HG03139 (cell line): ENCODE data around the gene DPEP2.
"Not testable (repeated sequence)": the region's sequence is repeated elsewhere in the genome, so short reads cannot be mapped to it uniquely, and the experiment has no call there.

Source experiments
- ATAC-seq: cut with Tn5 transposase; IDR thresholded peaks from one replicate; pipeline ENCODE4 v1.9.1; 2021; ENCODE audit not compliant: unreplicated experiment

Gene DPEP2

GRCh38 chr16:68005786-68006286, 6.6 kb upstream of the DPEP2 start:
- ATAC-seq = no peak

DNA sequence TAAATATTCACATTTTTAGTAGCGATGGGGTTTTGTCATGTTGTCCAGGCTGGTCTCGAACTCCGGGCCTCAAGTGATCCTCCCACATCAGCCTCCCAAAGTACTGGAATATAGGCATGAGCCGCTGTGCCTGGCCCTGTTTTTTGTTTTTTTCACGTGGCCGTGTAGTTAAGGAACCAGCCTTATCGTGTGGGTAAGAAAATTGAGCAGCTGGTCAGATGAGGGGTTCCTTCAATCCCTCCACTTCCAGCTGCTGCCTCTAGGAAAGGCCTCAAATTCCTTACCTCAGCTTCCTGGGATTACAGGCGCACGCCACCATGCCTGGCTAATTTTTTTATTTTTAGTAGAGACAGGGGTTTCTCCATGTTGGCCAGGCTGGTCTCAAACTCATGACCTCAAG, 5.9 kb upstream of the DPEP2 start:
- no peak for ATAC-seq

- ATAC-seq = no peak
Observed at GRCh38 chr16:68003031-68003430, 3.7 kb upstream of the DPEP2 start.

DNA sequence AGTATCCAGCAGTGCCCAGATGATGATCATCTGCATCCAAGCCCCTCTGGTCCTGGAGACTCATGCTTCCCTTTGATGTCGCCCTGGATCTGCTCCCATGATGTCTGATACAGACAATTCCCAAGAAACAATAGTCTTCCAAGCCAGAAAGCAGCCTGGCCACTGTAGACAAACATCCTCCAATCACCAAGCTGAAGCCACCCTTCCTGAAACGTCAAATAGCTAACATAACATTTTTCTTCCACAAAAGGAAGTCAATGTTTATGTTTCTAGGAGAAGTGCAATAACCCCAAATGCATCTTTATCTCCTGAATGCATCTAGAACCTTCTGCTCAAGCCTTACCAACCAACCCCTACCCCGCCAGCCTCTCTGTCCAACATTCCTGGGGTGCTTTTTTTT, 1.2 kb upstream of the DPEP2 start:
- ATAC-seq = no peak

- no peak for ATAC-seq
Observed at GRCh38 chr16:67999985-68000384, 701 bp upstream of the DPEP2 start.

DNA sequence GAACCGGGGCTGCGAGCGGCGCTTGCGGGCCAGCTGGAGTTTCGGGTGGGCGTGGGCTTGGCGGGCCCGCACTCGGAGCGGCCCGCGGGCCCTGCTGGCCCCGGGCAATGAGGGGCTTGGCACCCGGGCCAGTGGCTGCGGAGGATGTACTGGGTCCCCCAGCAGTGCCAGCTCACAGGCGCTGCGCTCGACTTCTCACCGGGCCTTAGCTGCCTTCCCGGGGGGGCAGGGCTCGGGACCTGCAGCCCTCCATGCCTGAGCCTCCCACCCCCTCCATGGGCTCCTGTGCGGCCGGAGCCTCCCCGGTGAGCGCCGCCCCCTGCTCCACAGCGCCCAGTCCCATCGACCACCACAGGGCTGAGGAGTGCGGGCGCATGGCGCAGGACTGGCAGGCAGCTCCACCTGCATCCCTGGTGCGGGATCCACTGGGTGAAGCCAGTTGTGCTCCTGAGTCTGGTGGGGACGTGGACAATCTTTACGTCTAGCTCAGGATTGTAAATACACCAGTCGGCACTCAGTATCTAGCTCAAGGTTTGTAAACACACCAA, 979 bp downstream of the DPEP2 start:
- ATAC-seq = not testable (repeated sequence)

GRCh38 chr16:67996666-67997065, 2.6 kb downstream of the DPEP2 start:
- ATAC-seq = no peak

- no peak for ATAC-seq
Observed at GRCh38 chr16:67995423-67995822, 3.9 kb downstream of the DPEP2 start.

- ATAC-seq = not testable (repeated sequence)
Observed at GRCh38 chr16:67994040-67994408, 5.3 kb downstream of the DPEP2 start.

GRCh38 chr16:67993207-67994039, 5.9 kb downstream of the DPEP2 start:
- ATAC-seq = peak; percentile 67

GRCh38 chr16:67992661-67993206, 6.5 kb downstream of the DPEP2 start:
- ATAC-seq = no peak

DNA sequence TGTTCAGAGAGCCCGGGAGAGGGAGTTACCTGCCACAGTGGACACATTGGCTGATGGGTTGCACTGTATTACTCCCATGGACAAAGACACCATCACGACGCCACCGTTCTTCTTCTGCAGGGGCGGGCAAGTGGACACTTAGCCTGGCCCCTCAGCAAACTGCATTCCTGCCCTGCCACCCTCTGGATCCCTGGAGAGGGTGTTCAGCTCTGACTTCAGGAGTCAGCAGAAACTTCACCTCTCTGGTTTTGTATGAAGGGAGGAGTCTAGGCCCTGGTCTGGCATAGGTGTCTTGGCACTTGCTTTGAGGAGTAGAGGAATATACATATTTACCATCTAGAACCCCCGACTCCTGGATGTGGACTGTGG, 9.3 kb downstream of the DPEP2 start:
- no peak for ATAC-seq

DNA sequence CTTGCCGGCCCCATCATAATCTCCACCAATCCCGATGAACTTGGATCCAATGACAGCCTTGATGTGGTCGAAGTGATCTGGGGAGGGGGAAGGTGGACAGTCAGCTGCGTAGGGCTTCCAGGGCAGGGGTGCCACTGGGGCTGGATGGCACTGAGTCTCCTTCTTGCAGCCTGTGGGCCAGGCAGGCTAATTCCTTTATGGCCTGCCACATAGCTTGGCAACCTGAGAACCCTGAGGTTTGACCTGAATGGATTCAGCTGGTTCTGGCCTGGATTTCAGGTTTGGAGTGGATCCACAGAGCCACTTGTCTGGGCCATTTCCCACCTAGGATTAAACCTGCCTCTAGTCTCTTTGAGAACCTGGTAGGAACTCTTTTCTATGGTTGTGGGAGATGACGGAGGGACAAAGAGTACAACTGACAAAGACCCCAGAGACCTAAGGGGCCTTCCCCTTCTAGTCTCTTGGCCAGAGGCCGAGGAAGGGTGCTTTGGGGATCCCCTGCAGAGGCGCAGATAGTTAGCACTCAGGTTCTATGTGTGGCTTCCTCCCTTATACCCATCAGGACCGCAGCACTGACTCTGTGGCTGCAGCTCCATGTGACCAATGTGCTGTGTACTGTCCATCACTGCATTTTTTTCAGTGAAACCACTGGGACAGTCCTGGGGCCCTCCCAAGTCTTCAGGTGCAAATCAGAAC, 9.8 kb downstream of the DPEP2 start:
- ATAC-seq = no peak

DNA sequence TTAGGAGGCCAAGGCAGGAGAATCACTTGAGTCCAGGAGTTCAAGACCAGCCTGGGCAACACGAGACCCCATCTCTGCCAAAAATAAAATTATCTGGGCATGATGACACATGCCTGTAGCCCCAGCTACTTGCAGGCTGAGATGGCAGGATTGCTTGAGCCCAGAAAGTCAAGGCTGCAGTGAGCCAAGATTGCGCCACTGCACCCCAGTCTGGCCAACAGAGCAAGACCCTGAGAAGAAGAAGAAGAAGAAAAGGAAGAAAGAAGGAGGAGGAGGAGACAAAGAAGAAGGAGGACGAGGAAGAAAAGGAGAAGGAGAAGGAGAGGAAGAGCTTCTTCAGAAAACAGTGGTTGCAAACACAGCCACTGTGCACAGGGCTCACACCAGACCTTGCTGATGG, 10.6 kb downstream of the DPEP2 start:
- ATAC-seq = no peak

- ATAC-seq = no peak
Observed at GRCh38 chr16:67987460-67988160, 11.7 kb downstream of the DPEP2 start.

- no peak for ATAC-seq
Observed at GRCh38 chr16:67986949-67987348, 12.3 kb downstream of the DPEP2 start.

DNA sequence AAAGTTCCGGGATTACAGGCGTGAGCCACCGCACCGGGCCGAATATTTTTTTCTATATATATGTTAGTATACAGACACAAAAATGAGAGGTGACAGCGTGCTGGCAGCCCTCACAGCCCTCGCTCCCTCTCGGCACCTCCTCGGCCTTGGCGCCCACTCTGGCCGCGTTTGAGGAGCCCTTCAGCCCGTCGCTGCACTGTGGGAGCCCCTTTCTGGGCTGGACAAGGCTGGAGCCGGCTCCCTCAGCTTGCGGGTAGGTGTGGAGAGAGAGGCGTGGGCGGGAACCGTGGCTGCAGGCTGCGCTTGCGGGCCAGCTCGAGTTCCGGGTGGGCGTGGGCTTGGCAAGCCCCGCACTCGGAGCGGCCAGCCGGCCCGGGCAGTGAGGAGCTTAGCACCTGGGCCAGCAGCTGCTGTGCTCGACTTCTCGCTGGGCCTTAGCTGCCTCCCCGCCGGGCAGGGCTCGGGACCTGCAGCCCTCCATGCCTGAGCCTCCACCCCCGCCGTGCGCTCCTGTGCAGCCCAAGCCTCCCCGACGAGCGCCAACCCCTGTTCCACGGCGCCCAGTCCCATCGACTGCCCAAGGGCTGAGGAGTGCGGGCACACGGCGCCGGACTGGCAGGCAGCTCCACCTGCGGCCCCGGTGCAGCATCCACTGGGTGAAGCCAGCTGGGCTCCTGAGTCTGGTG, 17.1 kb downstream of the DPEP2 start:
- ATAC-seq = no peak

DNA sequence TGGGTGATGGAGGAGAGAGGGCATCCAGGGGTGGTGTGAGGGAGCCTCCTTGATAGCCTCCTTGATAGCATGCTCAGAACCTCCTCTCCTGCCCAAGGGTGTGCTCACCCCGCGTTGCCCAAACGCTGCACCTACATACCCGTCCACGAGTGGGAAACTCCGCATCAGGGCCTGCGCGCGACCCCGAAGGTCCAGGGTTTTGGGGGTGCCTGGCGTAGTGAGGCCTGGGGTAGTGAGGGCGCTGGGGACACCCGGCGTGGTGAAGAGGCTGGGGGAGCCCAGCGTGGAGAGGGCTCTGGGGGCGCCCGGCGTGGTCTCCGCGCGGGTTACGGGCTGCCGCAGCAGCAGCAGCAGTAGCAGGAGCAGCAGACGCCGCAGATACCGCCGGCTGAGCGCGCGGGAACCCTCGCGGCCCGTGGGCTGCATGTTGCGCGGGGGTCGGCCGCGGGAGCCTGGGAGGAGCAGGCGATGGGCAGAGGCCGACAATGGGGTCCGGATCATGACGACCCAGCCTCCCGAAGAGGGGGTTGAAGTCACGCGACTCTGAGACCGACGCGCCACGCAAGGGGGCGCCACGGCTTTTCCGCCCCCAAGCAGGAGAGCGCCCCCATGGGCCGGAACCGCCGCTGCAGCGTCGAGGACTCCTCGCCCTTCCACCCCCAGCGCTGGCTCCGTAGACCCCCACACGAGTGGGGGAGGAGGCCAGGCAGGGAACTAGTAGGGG, 19.2 kb downstream of the DPEP2 start, which contains the start of gene DPEP3:
Gene DPEP3, minus strand, starts transcription at position 545 of the 724 bp plus-strand sequence. Its CDS starts 119 bp downstream, at position 426.
- ATAC-seq = no peak

DNA sequence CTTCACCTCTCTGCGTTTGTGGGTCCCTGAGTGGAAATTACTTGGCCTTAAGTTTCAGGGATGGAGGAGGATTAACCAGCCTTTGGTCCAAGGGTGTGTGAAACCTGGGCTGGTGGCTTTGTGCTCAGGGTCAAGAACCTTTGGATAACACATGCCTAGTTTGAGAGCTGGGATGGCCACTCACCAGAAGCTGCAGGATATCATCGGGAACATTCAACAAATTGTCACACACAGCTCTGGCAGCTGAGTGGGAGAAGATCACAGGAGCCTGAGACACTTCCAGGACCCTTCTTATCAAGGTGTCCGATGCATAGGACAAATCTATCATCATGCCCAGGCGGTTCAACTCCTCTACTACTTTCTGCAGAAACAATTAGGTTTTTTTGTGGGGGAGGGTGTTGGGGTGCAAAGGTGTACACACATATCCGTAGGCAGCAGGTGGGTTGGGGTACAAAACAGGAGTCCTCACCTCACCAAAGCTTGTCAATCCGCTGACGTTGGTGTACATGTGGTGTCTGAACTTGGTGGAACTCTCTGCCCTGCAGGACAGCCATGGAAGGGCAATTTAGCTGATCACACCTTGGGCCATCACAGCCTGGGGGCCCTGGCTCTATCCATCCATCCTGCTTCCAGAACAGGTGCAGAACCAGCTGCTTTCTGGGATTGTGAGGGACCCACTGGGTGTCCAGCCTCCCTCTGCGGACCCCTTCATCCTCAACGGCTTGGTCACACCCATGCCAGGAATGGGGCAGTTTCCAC, 21.6 kb downstream of the DPEP2 start:
- ATAC-seq = no peak
